SK-N-MC (cell line): ENCODE measurements around the gene RBBP8NL.

Experiments used
- DNase-seq: peaks from one replicate; pipeline ENCODE4 v3.0.0-alpha.2; 2011; ENCODE audit warnings: low read depth, low spot score
- H3K27ac ChIP-seq: fragments of 200-600 bp; sonication (generic); 2 replicates; pipeline ENCODE4 v1.5.1; 2016; ENCODE audit warnings: mixed run types
- H3K36me3 ChIP-seq: fragments of 200-600 bp; sonication (generic); 2 replicates; pipeline ENCODE4 v1.6.1; 2017; ENCODE audit warnings: antibody characterized with exemption, low read length, mixed read lengths; ENCODE audit not compliant: insufficient read depth
- H3K4me3 ChIP-seq: fragments of 200-600 bp; sonication (generic); 2 replicates; pipeline ENCODE4 v1.5.1; 2016
- H3K9ac ChIP-seq: fragments of 200-600 bp; sonication (generic); 2 replicates; pipeline ENCODE4 v1.8.0; 2017; ENCODE audit warnings: mixed run types, mixed read lengths; ENCODE audit not compliant: insufficient read length
- H3K9me3 ChIP-seq: fragments of 200-600 bp; sonication (generic); 2 replicates; pipeline ENCODE4 v1.6.1; 2017; ENCODE audit warnings: low read depth, mild to moderate bottlenecking, antibody characterized with exemption, low read length, moderate library complexity, mixed read lengths
- EZH2 ChIP-seq: fragments of 200-600 bp; sonication (generic); IDR thresholded peaks from one replicate; pipeline ENCODE4 v1.6.1; 2017; ENCODE audit warnings: antibody characterized with exemption
- FOXP2 ChIP-seq: optimal IDR thresholded peaks from 2 replicates; pipeline ENCODE3; 2011; ENCODE audit warnings: mild to moderate bottlenecking, moderate library complexity; ENCODE audit not compliant: insufficient read depth; ENCODE audit errors: extremely low read length, control extremely low read depth
- POLR2AphosphoS5 ChIP-seq: IDR thresholded peaks from 2 replicates; pipeline ENCODE4 v1.6.1; 2012; ENCODE audit warnings: mild to moderate bottlenecking, low read depth, low read length, borderline replicate concordance

RBBP8NL gene

GRCh38 chr20:62448788-62449187 is 21.4 kb upstream of the RBBP8NL start:
- no peak for DNase-seq

GRCh38 chr20:62448038-62448437 is 20.7 kb upstream of the RBBP8NL start:
- Histone ChIP-seq H3K4me3 (no peak overlapping the region), H3K9me3 (no peaks in the 10 kb centered on the region), H3K36me3 (no peaks in the 10 kb centered on the region), H3K27ac (no peak overlapping the region), H3K9ac (no peak overlapping the region)
- TF ChIP-seq POLR2AphosphoS5 (no peak), EZH2 (no peak), FOXP2 (no peak)
- no peak for DNase-seq

More at GRCh38 chr20:62448788-62449187, 21.4 kb upstream of the RBBP8NL start:
- no peak overlapping the region for H3K4me3 ChIP-seq
- H3K9me3 ChIP-seq = no peaks in the 10 kb centered on the region
- TF ChIP-seq POLR2AphosphoS5 (no peak), EZH2 (no peak), FOXP2 (no peak)
- H3K9ac ChIP-seq = no peak overlapping the region
- no peak overlapping the region for H3K27ac ChIP-seq
- H3K36me3 ChIP-seq = no peaks in the 10 kb centered on the region

- DNase-seq = no peak
- TF ChIP-seq EZH2 = no peak
- TF ChIP-seq POLR2AphosphoS5 = no peak
- TF ChIP-seq FOXP2 = no peak
- no peak overlapping the region for H3K9ac ChIP-seq
Observed at GRCh38 chr20:62446888-62447869, 19.8 kb upstream of the RBBP8NL start.

GRCh38 chr20:62446481-62446880 is 19.1 kb upstream of the RBBP8NL start:
- Histone ChIP-seq H3K9ac (no peak overlapping the region), H3K9me3 (no peaks in the 10 kb centered on the region), H3K27ac (no peak overlapping the region), H3K36me3 (no peaks in the 10 kb centered on the region), H3K4me3 (no peak overlapping the region)
- DNase-seq = no peak
- TF ChIP-seq POLR2AphosphoS5 = no peak

More at GRCh38 chr20:62446888-62447869, 19.8 kb upstream of the RBBP8NL start:
- H3K9me3 ChIP-seq = no peaks in the 10 kb centered on the region
- no peaks in the 10 kb centered on the region for H3K36me3 ChIP-seq
- no peak overlapping the region for H3K4me3 ChIP-seq
- H3K27ac ChIP-seq = no peak overlapping the region

- Histone ChIP-seq H3K9me3 (no peaks in the 10 kb centered on the region), H3K4me3 (no peak overlapping the region), H3K36me3 (no peaks in the 10 kb centered on the region), H3K27ac (no peak overlapping the region), H3K9ac (no peak overlapping the region)
- no peak for DNase-seq
- TF ChIP-seq POLR2AphosphoS5 = no peak
- no peak for TF ChIP-seq EZH2
- TF ChIP-seq FOXP2 = no peak
Observed at GRCh38 chr20:62445553-62446340, 18.4 kb upstream of the RBBP8NL start.

- no peak overlapping the region for H3K9ac ChIP-seq
- H3K9me3 ChIP-seq = no peaks in the 10 kb centered on the region
- no peaks in the 10 kb centered on the region for H3K36me3 ChIP-seq
- H3K27ac ChIP-seq = no peak overlapping the region
- DNase-seq = no peak
- TF ChIP-seq POLR2AphosphoS5 = no peak
- TF ChIP-seq EZH2 = no peak
- no peak for TF ChIP-seq FOXP2
- H3K4me3 ChIP-seq = no peak overlapping the region
Observed at GRCh38 chr20:62444286-62444685, 16.9 kb upstream of the RBBP8NL start.

GRCh38 chr20:62441987-62442539 is 14.7 kb upstream of the RBBP8NL start:
- Histone ChIP-seq H3K4me3 (no peak overlapping the region), H3K9me3 (no peaks in the 10 kb centered on the region), H3K36me3 (no peaks in the 10 kb centered on the region), H3K27ac (no peak overlapping the region), H3K9ac (no peak overlapping the region)
- no peak for DNase-seq
- TF ChIP-seq EZH2 (no peak), FOXP2 (no peak), POLR2AphosphoS5 (no peak)

GRCh38 chr20:62439218-62439617 is 11.9 kb upstream of the RBBP8NL start:
- no peaks in the 10 kb centered on the region for H3K36me3 ChIP-seq
- DNase-seq = no peak
- no peak overlapping the region for H3K27ac ChIP-seq
- H3K9me3 ChIP-seq = no peaks in the 10 kb centered on the region
- TF ChIP-seq EZH2 (no peak), POLR2AphosphoS5 (no peak), FOXP2 (no peak)
- no peak overlapping the region for H3K4me3 ChIP-seq
- no peak overlapping the region for H3K9ac ChIP-seq
